ENCODE measurements around the gene SLC6A3. TPM values are rescaled to one million over a fixed set of nuclear protein-coding genes. Genes with fewer than 3 reads are reported as not detected.

Gene SLC6A3
- total RNA-seq, 5 donors from 2014 or later (not counting 1 experiment from before 2014, with no cell fraction given) = 0.22 TPM; not detected in 4

DNA sequence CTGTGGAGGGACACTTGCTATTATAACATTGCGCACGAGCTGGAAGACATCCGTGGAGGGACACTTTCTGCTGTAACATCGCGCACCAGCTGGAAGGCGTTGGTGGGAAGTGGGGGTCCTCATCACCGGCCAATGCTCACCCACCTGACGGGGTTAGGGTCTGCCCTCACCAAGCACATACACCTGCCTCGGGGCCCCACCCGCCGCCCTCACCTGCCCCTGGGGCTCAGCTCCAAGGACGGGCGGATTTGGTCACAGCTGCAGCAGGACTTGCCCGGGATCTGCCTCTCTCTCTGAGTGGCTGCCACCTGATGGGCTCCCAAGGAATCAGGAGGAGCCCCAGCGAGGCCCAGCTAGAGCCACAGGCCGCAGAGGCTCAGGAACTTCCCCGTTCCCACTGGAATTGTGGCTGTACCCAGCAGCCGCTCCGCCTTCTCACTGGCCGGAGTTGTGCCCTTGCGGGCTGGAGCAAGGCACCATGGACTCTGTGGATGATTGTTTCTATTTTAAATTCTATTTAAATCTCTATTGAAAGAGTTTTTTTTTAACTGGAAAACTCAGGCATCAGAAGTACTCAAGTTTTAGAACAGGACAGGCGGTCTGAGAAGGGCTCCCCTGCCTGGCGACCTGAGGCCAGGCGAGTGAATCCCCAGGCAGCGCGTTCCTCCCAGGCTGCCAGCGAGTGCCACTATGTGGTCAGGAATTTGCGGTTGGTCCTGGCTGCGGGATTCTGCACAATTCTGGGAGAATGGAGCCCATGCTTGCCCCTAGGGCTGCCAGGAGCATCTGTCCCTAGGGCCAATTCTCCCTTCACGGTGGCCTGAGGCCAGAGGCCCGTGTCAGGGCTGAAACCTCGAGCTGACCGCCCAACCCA lies 38.9 kb upstream of the SLC6A3 start:
- peaks cover 17 to 46% of the 10 kb centered on the region in 2 donors for H3K36me3 ChIP-seq (ENCODE audit: control insufficient read depth in 2 of 2, extremely low read depth in 1 of 2, insufficient read depth in 1 of 2, low read length in 1 of 2)
- no peaks in the 10 kb centered on the region for H3K9me3 ChIP-seq
- peaks cover 19% of the 10 kb centered on the region for H3K36me3 Mint-ChIP-seq
- H3K4me1 ChIP-seq (ENCODE audit: control insufficient read depth in 1 of 2, extremely low read depth in 1 of 2, insufficient read depth in 2 of 2, low read length in 2 of 2) = peaks cover 0 to 26% of the 10 kb centered on the region in 2 experiments
- POLR2A ChIA-PET = no interaction called here
- peaks cover 6 to 18% (median 10%) of the 10 kb centered on the region in 3 donors for H3K4me1 Mint-ChIP-seq
- no peaks in the 10 kb centered on the region for H3K27me3 Mint-ChIP-seq
- CTCF ChIA-PET = no interaction called here
- ATAC-seq (replicated peaks in 1 of 4) (no peak), DNase-seq (no peak)
- no peak overlapping the region for H3K4me3 ChIP-seq (ENCODE audit: control insufficient read depth in 1 of 2, extremely low read depth in 1 of 2, low read length in 1 of 2)
- no peak overlapping the region for H3K27ac ChIP-seq (ENCODE audit: low read length)
- no peaks in the 10 kb centered on the region for H3K9me3 Mint-ChIP-seq
- H3K4me3 Mint-ChIP-seq = no peak overlapping the region
- H3K27ac Mint-ChIP-seq = no peak overlapping the region
- H3K27me3 ChIP-seq (replicated peaks in 1 of 2; ENCODE audit: control insufficient read depth in 2 of 2, extremely low read depth in 1 of 2, insufficient read depth in 2 of 2, low read length in 1 of 2) = no peaks in the 10 kb centered on the region
- WGBS (ENCODE audit: insufficient coverage) = 95% methylated on average over 23 of the region's 33 CpGs

DNA sequence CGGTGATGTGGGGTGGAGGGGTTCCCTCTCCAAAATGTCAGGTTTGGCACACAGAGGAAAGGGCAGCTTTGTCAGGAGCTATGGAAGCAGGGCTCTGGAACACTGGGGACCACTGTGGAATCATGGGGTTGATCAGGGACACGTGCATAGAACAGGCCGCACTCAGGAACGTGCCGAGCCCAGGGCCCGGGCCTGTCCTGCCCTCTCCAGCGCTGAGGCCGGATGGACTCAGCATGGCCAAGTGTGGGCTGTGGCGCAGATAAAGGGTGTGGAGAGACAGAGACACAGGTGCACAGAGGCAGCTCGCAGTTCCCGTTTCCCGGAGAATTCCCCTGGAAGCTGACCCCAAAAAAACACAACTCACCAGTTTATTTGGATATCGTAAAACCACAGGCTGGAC lies 37.8 kb upstream of the SLC6A3 start:
- Histone ChIP-seq H3K36me3 (ENCODE audit: control insufficient read depth in 2 of 2, extremely low read depth in 1 of 2, insufficient read depth in 1 of 2, low read length in 1 of 2) (peaks cover 24 to 55% of the 10 kb centered on the region in 2 donors), H3K9me3 (no peaks in the 10 kb centered on the region), H3K27me3 (replicated peaks in 1 of 2; ENCODE audit: control insufficient read depth in 2 of 2, extremely low read depth in 1 of 2, insufficient read depth in 2 of 2, low read length in 1 of 2) (no peaks in the 10 kb centered on the region), H3K4me1 (ENCODE audit: control insufficient read depth in 1 of 2, extremely low read depth in 1 of 2, insufficient read depth in 2 of 2, low read length in 2 of 2) (peaks cover 0 to 19% of the 10 kb centered on the region in 2 experiments), H3K27ac (ENCODE audit: low read length) (no peak overlapping the region), H3K4me3 (ENCODE audit: control insufficient read depth in 1 of 2, extremely low read depth in 1 of 2, low read length in 1 of 2) (no peak overlapping the region)
- DNase-seq (no peak), ATAC-seq (replicated peaks in 1 of 4) (no peak)
- Mint-ChIP-seq H3K27me3 (no peaks in the 10 kb centered on the region), H3K4me3 (no peak overlapping the region), H3K36me3 (peaks cover 13% of the 10 kb centered on the region), H3K27ac (no peak overlapping the region), H3K4me1 (peaks cover 6 to 14% (median 7%) of the 10 kb centered on the region in 3 donors), H3K9me3 (no peaks in the 10 kb centered on the region)
- ChIA-PET CTCF (no interaction called here), POLR2A (no interaction called here)
- 95% methylated on average over 10 of the region's 13 CpGs for WGBS (ENCODE audit: insufficient coverage)

DNA sequence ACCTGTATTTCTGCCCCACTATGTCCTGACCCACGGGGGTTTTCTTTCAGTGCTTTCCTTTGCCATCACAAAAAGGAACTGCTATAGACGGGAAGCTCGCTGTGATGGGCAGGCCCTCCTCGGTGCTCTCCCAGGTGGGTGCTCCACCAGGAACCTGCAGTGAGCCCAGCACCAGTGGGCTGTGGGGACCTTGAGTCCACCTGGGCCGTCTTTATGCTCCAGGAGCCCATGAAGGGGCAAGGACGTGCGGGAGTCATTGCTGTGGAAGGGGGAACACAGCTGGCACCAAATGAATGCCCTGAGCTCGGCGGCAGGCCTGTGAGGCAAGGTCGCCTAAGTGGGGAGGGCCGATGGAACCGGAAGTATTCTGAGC lies 36.7 kb upstream of the SLC6A3 start:
- ATAC-seq (replicated peaks in 1 of 4) (no peak), DNase-seq (no peak)
- Histone ChIP-seq H3K27ac (ENCODE audit: low read length) (no peak overlapping the region), H3K27me3 (replicated peaks in 1 of 2; ENCODE audit: control insufficient read depth in 2 of 2, extremely low read depth in 1 of 2, insufficient read depth in 2 of 2, low read length in 1 of 2) (no peaks in the 10 kb centered on the region), H3K36me3 (ENCODE audit: control insufficient read depth in 2 of 2, extremely low read depth in 1 of 2, insufficient read depth in 1 of 2, low read length in 1 of 2) (peaks cover 21 to 52% of the 10 kb centered on the region in 2 donors), H3K4me3 (ENCODE audit: control insufficient read depth in 1 of 2, extremely low read depth in 1 of 2, low read length in 1 of 2) (no peak overlapping the region), H3K9me3 (no peaks in the 10 kb centered on the region), H3K4me1 (ENCODE audit: control insufficient read depth in 1 of 2, extremely low read depth in 1 of 2, insufficient read depth in 2 of 2, low read length in 2 of 2) (peaks cover 0 to 19% of the 10 kb centered on the region in 2 experiments)
- 87% methylated on average over 12 of the region's 12 CpGs for WGBS (ENCODE audit: insufficient coverage)
- no peak overlapping the region for H3K4me3 Mint-ChIP-seq
- no peaks in the 10 kb centered on the region for H3K9me3 Mint-ChIP-seq
- no peaks in the 10 kb centered on the region for H3K27me3 Mint-ChIP-seq
- H3K36me3 Mint-ChIP-seq = peaks cover 12% of the 10 kb centered on the region
- CTCF ChIA-PET = no interaction called here
- POLR2A ChIA-PET = no interaction called here
- peaks cover 6 to 14% (median 7%) of the 10 kb centered on the region in 3 donors for H3K4me1 Mint-ChIP-seq
- H3K27ac Mint-ChIP-seq = no peak overlapping the region

DNA sequence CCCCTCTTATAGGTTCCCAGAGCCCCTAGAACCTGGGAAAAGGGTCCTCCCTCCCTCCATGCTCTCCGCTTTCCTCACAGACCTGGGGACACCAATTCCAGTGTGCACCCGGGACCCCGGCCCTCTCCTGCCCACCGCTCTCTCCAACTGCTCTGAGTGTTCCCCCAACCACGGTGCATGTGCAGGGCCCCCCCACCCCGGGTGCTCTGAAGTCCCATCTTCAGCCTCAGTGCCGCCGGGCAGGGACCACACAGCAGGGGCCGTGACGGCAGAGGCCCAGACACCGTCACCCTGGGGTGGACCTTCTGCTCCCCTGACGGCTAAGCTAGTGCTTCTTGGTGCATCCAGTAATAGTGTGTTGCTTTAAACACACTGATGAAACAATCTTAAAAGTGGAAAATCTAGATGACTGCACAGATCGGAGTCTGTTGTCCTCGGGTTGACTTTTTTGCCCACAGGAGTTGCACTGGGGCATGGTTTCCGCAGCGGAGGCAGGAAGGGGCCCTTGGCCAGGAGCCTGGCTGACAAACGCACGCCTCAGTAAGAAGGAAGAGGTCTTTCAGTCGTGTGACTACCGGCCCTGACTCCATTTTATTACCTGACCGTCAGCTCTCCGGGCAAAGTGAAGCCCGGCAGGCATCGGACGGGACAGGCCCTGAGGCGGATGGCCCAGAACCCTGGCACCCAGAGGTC lies 36.2 kb upstream of the SLC6A3 start:
- 90% methylated on average over 26 of the region's 26 CpGs for WGBS (ENCODE audit: insufficient coverage)
- Histone ChIP-seq H3K4me3 (ENCODE audit: control insufficient read depth in 1 of 2, extremely low read depth in 1 of 2, low read length in 1 of 2) (no peak overlapping the region), H3K27me3 (replicated peaks in 1 of 2; ENCODE audit: control insufficient read depth in 2 of 2, extremely low read depth in 1 of 2, insufficient read depth in 2 of 2, low read length in 1 of 2) (no peaks in the 10 kb centered on the region), H3K4me1 (ENCODE audit: control insufficient read depth in 1 of 2, extremely low read depth in 1 of 2, insufficient read depth in 2 of 2, low read length in 2 of 2) (peaks cover 0 to 19% of the 10 kb centered on the region in 2 experiments), H3K9me3 (no peaks in the 10 kb centered on the region), H3K36me3 (ENCODE audit: control insufficient read depth in 2 of 2, extremely low read depth in 1 of 2, insufficient read depth in 1 of 2, low read length in 1 of 2) (peaks cover 23 to 52% of the 10 kb centered on the region in 2 donors), H3K27ac (ENCODE audit: low read length) (no peak overlapping the region)
- ATAC-seq (replicated peaks in 1 of 4) (no peak), DNase-seq (no peak)
- POLR2A ChIA-PET = no interaction called here
- no peaks in the 10 kb centered on the region for H3K27me3 Mint-ChIP-seq
- CTCF ChIA-PET = no interaction called here
- H3K4me3 Mint-ChIP-seq = no peak overlapping the region
- H3K27ac Mint-ChIP-seq = no peak overlapping the region
- H3K9me3 Mint-ChIP-seq = no peaks in the 10 kb centered on the region
- peaks cover 16% of the 10 kb centered on the region for H3K36me3 Mint-ChIP-seq
- peaks cover 6 to 14% (median 7%) of the 10 kb centered on the region in 3 donors for H3K4me1 Mint-ChIP-seq

DNA sequence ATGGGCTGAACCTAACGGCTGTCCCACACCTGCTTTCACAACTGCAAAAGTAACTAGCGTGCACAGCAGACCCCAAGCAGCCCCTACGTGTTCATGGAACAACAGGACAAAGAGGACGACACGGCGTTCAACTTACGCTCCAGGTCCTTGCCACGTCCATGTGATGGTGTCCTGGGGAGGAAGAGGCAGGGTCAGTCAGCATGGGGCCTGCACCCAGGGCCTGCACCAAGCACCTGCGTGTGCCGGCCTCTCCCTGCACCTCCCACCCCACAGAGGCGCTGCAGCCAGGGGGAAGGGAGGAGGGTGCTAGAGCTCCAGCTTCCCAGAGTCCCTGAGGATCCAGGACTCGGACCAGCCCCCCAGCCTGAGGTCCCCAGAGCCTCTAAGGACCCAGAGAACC lies 35.6 kb upstream of the SLC6A3 start:
- POLR2A ChIA-PET = interaction anchor here in 1 of 2 donors (0.6 kb wide), 1 partner anchor 294 kb away, joined by 4 read pairs; no protein-coding TSS in a partner anchor
- H3K27ac ChIP-seq (ENCODE audit: low read length) = no peak overlapping the region

DNA sequence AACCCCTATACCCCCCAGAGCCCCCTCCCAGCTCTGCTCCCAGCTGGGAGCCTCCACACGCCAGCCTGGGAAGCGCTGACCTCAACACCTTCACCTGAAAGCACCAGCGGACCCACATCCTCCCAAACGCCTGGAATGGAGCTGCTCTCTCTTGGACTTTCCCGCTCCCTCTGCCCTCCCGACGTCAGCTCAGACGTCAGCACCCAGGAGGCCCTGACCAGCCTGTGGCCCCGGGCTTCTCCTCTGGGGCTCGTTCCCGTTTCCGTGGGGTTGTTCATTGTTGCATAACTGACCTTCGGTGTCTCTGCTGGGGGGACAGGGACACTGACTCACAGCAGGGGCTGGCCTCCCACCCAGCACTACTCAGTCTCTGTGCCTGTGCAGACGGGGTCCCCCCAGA lies 35.0 kb upstream of the SLC6A3 start:
- DNase-seq (peak in 2 of 35 experiments; percentile 9 to 50), ATAC-seq (replicated peaks in 1 of 4) (peak in 1 of 4 experiments; percentile 11)
- no peak overlapping the region for H3K4me3 Mint-ChIP-seq
- no peaks in the 10 kb centered on the region for H3K9me3 ChIP-seq
- peak overlapping the region; percentile 12 for H3K27ac ChIP-seq (ENCODE audit: low read length)
- peaks cover 6 to 14% (median 7%) of the 10 kb centered on the region in 3 donors for H3K4me1 Mint-ChIP-seq
- H3K27ac Mint-ChIP-seq = no peak overlapping the region
- 88% methylated on average over 14 of the region's 14 CpGs for WGBS (ENCODE audit: insufficient coverage)
- peaks cover 0 to 16% of the 10 kb centered on the region in 2 experiments for H3K4me1 ChIP-seq (ENCODE audit: control insufficient read depth in 1 of 2, extremely low read depth in 1 of 2, insufficient read depth in 2 of 2, low read length in 2 of 2)
- peaks cover 30 to 53% of the 10 kb centered on the region in 2 donors for H3K36me3 ChIP-seq (ENCODE audit: control insufficient read depth in 2 of 2, extremely low read depth in 1 of 2, insufficient read depth in 1 of 2, low read length in 1 of 2)
- CTCF ChIA-PET = interaction anchor here (0.6 to 1.3 kb wide), 4 partner anchors 39 to 318 kb away, joined by 3 to 7 read pairs (median 4); no protein-coding TSS in a partner anchor
- no peak overlapping the region for H3K4me3 ChIP-seq (ENCODE audit: control insufficient read depth in 1 of 2, extremely low read depth in 1 of 2, low read length in 1 of 2)
- H3K27me3 Mint-ChIP-seq = no peaks in the 10 kb centered on the region
- POLR2A ChIA-PET = no interaction called here
- peaks cover 16% of the 10 kb centered on the region for H3K36me3 Mint-ChIP-seq
- no peaks in the 10 kb centered on the region for H3K9me3 Mint-ChIP-seq
- no peaks in the 10 kb centered on the region for H3K27me3 ChIP-seq (replicated peaks in 1 of 2; ENCODE audit: control insufficient read depth in 2 of 2, extremely low read depth in 1 of 2, insufficient read depth in 2 of 2, low read length in 1 of 2)

More for the DNA sequence above, 35.6 kb upstream of the SLC6A3 start:
- H3K27me3 ChIP-seq (replicated peaks in 1 of 2; ENCODE audit: control insufficient read depth in 2 of 2, extremely low read depth in 1 of 2, insufficient read depth in 2 of 2, low read length in 1 of 2) = no peaks in the 10 kb centered on the region
- no peak overlapping the region for H3K4me3 ChIP-seq (ENCODE audit: control insufficient read depth in 1 of 2, extremely low read depth in 1 of 2, low read length in 1 of 2)
- peaks cover 6 to 14% (median 7%) of the 10 kb centered on the region in 3 donors for H3K4me1 Mint-ChIP-seq
- no peaks in the 10 kb centered on the region for H3K27me3 Mint-ChIP-seq
- no peak overlapping the region for H3K27ac Mint-ChIP-seq
- peaks cover 28 to 52% of the 10 kb centered on the region in 2 donors for H3K36me3 ChIP-seq (ENCODE audit: control insufficient read depth in 2 of 2, extremely low read depth in 1 of 2, insufficient read depth in 1 of 2, low read length in 1 of 2)
- no peak overlapping the region for H3K4me3 Mint-ChIP-seq
- 88% methylated on average over 8 of the region's 12 CpGs for WGBS (ENCODE audit: insufficient coverage)
- peaks cover 16% of the 10 kb centered on the region for H3K36me3 Mint-ChIP-seq
- H3K9me3 Mint-ChIP-seq = no peaks in the 10 kb centered on the region
- H3K4me1 ChIP-seq (ENCODE audit: control insufficient read depth in 1 of 2, extremely low read depth in 1 of 2, insufficient read depth in 2 of 2, low read length in 2 of 2) = peaks cover 0 to 19% of the 10 kb centered on the region in 2 experiments
- CTCF ChIA-PET = interaction anchor here in 1 of 2 donors (1.3 kb wide), 1 partner anchor 163 kb away, joined by 4 read pairs; no protein-coding TSS in a partner anchor
- H3K9me3 ChIP-seq = no peaks in the 10 kb centered on the region
- DNase-seq (peak in 1 of 35 experiments; percentile 1), ATAC-seq (replicated peaks in 1 of 4) (no peak)
